Astrocyte (in vitro differentiated cells and primary cell): Measurements from ENCODE around the gene RBPJL. TPM values are rescaled to one million over a fixed set of nuclear protein-coding genes. Genes with fewer than 3 reads are reported as not detected.

ENCODE experiments used
- DNase-seq: peaks from one replicate; pipeline ENCODE4 v3.0.0-alpha.2; 2010; ENCODE audit warnings: low read depth
- FAIRE-seq: peaks from 2 replicates; lab custom pipeline; 2011; peaks lifted over from hg19 to GRCh38; lab: Jason Lieb, UNC
- H2AFZ ChIP-seq: 2 replicates; pipeline ENCODE4 v1.6.0; 2012; ENCODE audit warnings: low read depth, low read length, inconsistent platforms
- H3K27ac ChIP-seq: 2 replicates; pipeline ENCODE4 v1.5.1; 2011; ENCODE audit warnings: low read depth, low read length, inconsistent platforms
- H3K27me3 ChIP-seq: 2 replicates; pipeline ENCODE4 v1.6.0; 2011; ENCODE audit warnings: low read length, inconsistent platforms; ENCODE audit not compliant: insufficient read depth
- H3K36me3 ChIP-seq: 2 replicates; pipeline ENCODE4 v1.5.1; 2011; ENCODE audit warnings: low read length, inconsistent platforms; ENCODE audit not compliant: insufficient read depth
- H3K4me1 ChIP-seq: 2 replicates; pipeline ENCODE4 v1.5.1; 2011; ENCODE audit warnings: low read length, inconsistent platforms; ENCODE audit not compliant: insufficient read depth
- H3K4me2 ChIP-seq: 2 replicates; pipeline ENCODE4 v1.6.0; 2012; ENCODE audit warnings: low read length, inconsistent platforms
- H3K4me3 ChIP-seq: 2 replicates; pipeline ENCODE4 v1.5.1; 2011; ENCODE audit warnings: low read depth, mild to moderate bottlenecking, low read length, inconsistent platforms; ENCODE audit not compliant: insufficient read depth
- H3K79me2 ChIP-seq: 2 replicates; pipeline ENCODE4 v1.6.0; 2012; ENCODE audit warnings: mild to moderate bottlenecking, low read length, inconsistent platforms; ENCODE audit not compliant: insufficient read depth
- H3K9ac ChIP-seq: 2 replicates; pipeline ENCODE4 v1.6.0; 2012; ENCODE audit warnings: mild to moderate bottlenecking, low read length, inconsistent platforms
- H3K9me3 ChIP-seq: 2 replicates; pipeline ENCODE4 v1.5.1; 2012; ENCODE audit warnings: low read depth, mild to moderate bottlenecking, low read length, inconsistent platforms; ENCODE audit not compliant: insufficient read depth
- H4K20me1 ChIP-seq: 2 replicates; pipeline ENCODE4 v1.6.0; 2012; ENCODE audit warnings: low read length, inconsistent platforms; ENCODE audit not compliant: insufficient read depth
- H3K27ac Mint-ChIP-seq: one replicate; pipeline ENCODE4 v1.8.0; 2021; ENCODE audit warnings: mild to moderate bottlenecking, mixed read lengths; ENCODE audit not compliant: unreplicated experiment
- H3K27me3 Mint-ChIP-seq: one replicate; pipeline ENCODE4 v1.8.0; 2021; ENCODE audit warnings: low read depth, mixed read lengths; ENCODE audit not compliant: unreplicated experiment
- H3K36me3 Mint-ChIP-seq: one replicate; pipeline ENCODE4 v1.8.0; 2021; ENCODE audit warnings: low read depth, mixed read lengths; ENCODE audit not compliant: unreplicated experiment
- H3K4me1 Mint-ChIP-seq: one replicate; pipeline ENCODE4 v1.8.0; 2021; ENCODE audit warnings: low read depth, mixed read lengths; ENCODE audit not compliant: unreplicated experiment
- H3K4me3 Mint-ChIP-seq: one replicate; pipeline ENCODE4 v1.8.0; 2021; ENCODE audit warnings: mild to moderate bottlenecking, moderate library complexity, mixed read lengths; ENCODE audit not compliant: unreplicated experiment
- H3K9me3 Mint-ChIP-seq: one replicate; pipeline ENCODE4 v1.8.0; 2021; ENCODE audit warnings: mild to moderate bottlenecking, mixed read lengths; ENCODE audit not compliant: unreplicated experiment
- CTCF ChIP-seq: IDR thresholded peaks from 2 replicates; pipeline ENCODE4 v1.5.1; 2011; ENCODE audit warnings: low read depth, mild to moderate bottlenecking, inconsistent platforms, low read length, moderate library complexity; ENCODE audit not compliant: insufficient read depth
- EZH2 ChIP-seq: IDR thresholded peaks from 2 replicates; pipeline ENCODE4 v1.6.1; 2012; ENCODE audit warnings: mild to moderate bottlenecking, low read length, inconsistent platforms; ENCODE audit not compliant: insufficient read depth
- total RNA-seq: library from RNA; stranded (reverse); gene quantifications from 2 replicates; pipeline ENCODE4 v1.2.1, GENCODE V29; 2021

RBPJL gene
- total RNA-seq, 1 donor from 2014 or later, result not detected

GRCh38 chr20:45309075-45309474, 2.4 kb downstream of the RBPJL start:
- no peaks in the 10 kb centered on the region for H3K9me3 Mint-ChIP-seq
- no peak for TF ChIP-seq CTCF
- TF ChIP-seq EZH2, result no peak
- peaks cover 3% of the 10 kb centered on the region for H3K36me3 Mint-ChIP-seq
- no peak overlapping the region for H3K27ac Mint-ChIP-seq
- Histone ChIP-seq H3K27me3 (peaks cover 27% of the 10 kb centered on the region), H2AFZ (no peak overlapping the region), H3K36me3 (no peaks in the 10 kb centered on the region), H3K9ac (no peak overlapping the region), H4K20me1 (no peaks in the 10 kb centered on the region), H3K79me2 (no peaks in the 10 kb centered on the region), H3K4me2 (no peak overlapping the region), H3K4me1 (peaks cover 3% of the 10 kb centered on the region), H3K27ac (no peak overlapping the region), H3K9me3 (no peaks in the 10 kb centered on the region), H3K4me3 (no peak overlapping the region)
- no peak for FAIRE-seq
- H3K27me3 Mint-ChIP-seq, result peaks cover 31% of the 10 kb centered on the region
- no peak for DNase-seq
- no peaks in the 10 kb centered on the region for H3K4me1 Mint-ChIP-seq
- no peak overlapping the region for H3K4me3 Mint-ChIP-seq

GRCh38 chr20:45311589-45312211, 5.1 kb downstream of the RBPJL start:
- peaks cover 3% of the 10 kb centered on the region for H3K36me3 Mint-ChIP-seq
- Histone ChIP-seq H3K4me1 (peaks cover 3% of the 10 kb centered on the region), H4K20me1 (no peaks in the 10 kb centered on the region), H2AFZ (peak overlapping the region; percentile 62), H3K4me3 (no peak overlapping the region), H3K36me3 (no peaks in the 10 kb centered on the region), H3K9me3 (no peaks in the 10 kb centered on the region), H3K4me2 (no peak overlapping the region), H3K27ac (no peak overlapping the region), H3K27me3 (peaks cover 19% of the 10 kb centered on the region), H3K9ac (no peak overlapping the region), H3K79me2 (no peaks in the 10 kb centered on the region)
- FAIRE-seq (no peak), DNase-seq (peak; percentile 17)
- H3K4me3 Mint-ChIP-seq, result no peak overlapping the region
- H3K4me1 Mint-ChIP-seq, result no peaks in the 10 kb centered on the region
- no peak overlapping the region for H3K27ac Mint-ChIP-seq
- H3K9me3 Mint-ChIP-seq, result no peaks in the 10 kb centered on the region
- TF ChIP-seq CTCF (peak; percentile 45), EZH2 (no peak)
- H3K27me3 Mint-ChIP-seq, result peaks cover 29% of the 10 kb centered on the region

- H3K9me3 ChIP-seq, result no peaks in the 10 kb centered on the region
- H3K79me2 ChIP-seq, result no peaks in the 10 kb centered on the region
- FAIRE-seq, result no peak
- DNase-seq, result no peak
- H4K20me1 ChIP-seq, result no peaks in the 10 kb centered on the region
- H3K4me1 ChIP-seq, result peaks cover 3% of the 10 kb centered on the region
- no peak overlapping the region for H3K27ac Mint-ChIP-seq
- no peaks in the 10 kb centered on the region for H3K4me1 Mint-ChIP-seq
- H3K4me3 ChIP-seq, result no peak overlapping the region
- H3K4me2 ChIP-seq, result no peak overlapping the region
- no peaks in the 10 kb centered on the region for H3K9me3 Mint-ChIP-seq
- no peak overlapping the region for H3K27ac ChIP-seq
- H2AFZ ChIP-seq, result no peak overlapping the region
- H3K4me3 Mint-ChIP-seq, result no peak overlapping the region
- no peak overlapping the region for H3K9ac ChIP-seq
- H3K27me3 ChIP-seq, result peaks cover 19% of the 10 kb centered on the region
- TF ChIP-seq CTCF, result no peak
- TF ChIP-seq EZH2, result no peak
- H3K36me3 Mint-ChIP-seq, result peaks cover 3% of the 10 kb centered on the region
- H3K27me3 Mint-ChIP-seq, result peaks cover 28% of the 10 kb centered on the region
- no peaks in the 10 kb centered on the region for H3K36me3 ChIP-seq
Measured at GRCh38 chr20:45312241-45312640, 5.6 kb downstream of the RBPJL start.
